ENCODE results near the gene RFLNA. TPM values are rescaled to one million over a fixed set of nuclear protein-coding genes. Genes with fewer than 3 reads are reported as not detected.
"Not testable (repeated sequence)": the region's sequence is repeated elsewhere in the genome, so short reads cannot be mapped to it uniquely, and the experiment has no call there.

RFLNA gene
- polyA plus RNA-seq, 1 donor: 6.1 TPM

GRCh38 chr12:124319368-124320050 lies 24.6 kb downstream of the RFLNA start:
- DNase-seq (ENCODE audit: low read depth): no peak

GRCh38 chr12:124321040-124321481 lies 26.2 kb downstream of the RFLNA start:
- no peak for DNase-seq (ENCODE audit: low read depth)

GRCh38 chr12:124321556-124322270 lies 26.8 kb downstream of the RFLNA start:
- DNase-seq (ENCODE audit: low read depth): no peak

DNA sequence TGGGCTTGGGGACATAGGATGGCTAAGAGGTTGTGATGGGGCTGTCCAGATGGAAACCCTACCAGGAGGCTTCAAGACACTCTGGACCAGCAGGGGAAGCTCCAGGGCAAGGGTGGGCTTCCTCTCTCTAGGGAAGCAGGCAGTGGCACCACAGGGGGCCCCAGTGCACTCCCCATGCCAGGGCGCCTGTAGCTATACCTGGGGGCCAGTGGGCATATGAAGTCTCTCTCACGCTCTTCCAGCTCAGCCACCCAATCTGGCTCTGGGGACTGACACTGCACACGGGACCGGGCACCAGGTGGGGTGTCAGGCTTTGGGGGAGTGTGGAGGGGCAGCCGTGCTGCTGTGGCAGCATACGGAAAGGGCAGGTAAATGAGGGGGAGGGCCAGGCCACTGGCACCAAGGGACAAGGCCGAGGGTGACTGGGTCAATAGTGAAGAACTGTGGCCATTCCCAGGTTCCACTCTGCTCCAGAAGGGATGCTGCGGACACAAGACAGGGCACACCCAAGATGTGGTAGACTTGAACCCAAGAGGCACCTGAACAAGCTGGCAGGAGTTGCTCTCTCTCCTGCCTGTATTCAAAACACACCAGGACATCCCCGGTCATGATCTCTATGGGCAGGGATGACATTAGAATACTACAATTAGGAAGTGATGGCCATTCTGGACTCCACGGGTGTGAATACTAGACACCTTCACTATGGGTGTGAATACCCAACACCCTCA lies 27.5 kb downstream of the RFLNA start:
- DNase-seq (ENCODE audit: low read depth): no peak

DNA sequence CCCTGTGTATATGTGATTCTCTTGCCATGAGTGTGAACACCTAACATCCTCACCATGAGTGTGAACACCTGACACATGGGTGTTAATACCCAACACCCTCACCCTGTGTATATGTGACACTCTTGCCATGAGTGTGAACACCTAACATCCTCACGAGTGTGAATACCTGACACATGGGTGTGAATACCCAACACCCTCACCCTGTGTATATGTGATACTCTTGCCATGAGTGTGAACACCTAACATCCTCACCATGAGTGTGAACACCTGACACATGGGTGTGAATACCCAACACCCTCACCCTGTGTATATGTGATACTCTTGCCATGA lies 28.1 kb downstream of the RFLNA start:
- not testable (repeated sequence) for DNase-seq (ENCODE audit: low read depth)

DNA sequence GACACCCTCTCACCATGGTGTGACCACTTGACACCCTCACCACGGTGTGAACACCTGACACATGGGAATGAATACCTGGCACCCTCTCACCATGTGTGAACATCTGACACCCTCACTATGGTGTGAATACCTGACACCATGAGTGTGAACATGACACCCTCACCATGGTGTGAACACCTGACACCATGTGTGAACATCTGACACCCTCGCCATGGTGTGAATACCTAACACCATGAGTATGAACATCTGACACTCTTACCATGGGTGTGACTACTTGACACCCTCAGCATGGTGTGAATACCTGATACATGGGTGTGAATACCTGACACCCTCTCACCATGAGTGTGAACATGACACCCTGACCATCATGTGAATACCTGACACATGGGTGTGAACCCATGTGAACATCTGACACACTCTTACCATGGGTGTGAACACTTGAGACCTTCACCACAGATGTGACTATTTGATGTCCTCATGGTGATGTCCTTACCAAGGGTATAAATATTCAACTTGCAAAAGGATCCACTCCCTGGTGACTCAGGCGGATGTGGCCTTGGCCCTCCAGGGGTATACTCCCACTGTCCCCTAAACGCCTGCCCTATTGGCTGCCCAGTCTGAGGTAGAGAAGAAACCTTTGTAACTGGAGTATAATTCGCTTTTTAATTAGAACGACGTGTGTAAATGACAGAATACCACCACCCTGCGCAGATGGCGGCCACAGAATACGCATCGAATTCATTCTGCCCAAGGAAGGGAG lies 29.1 kb downstream of the RFLNA start:
- no peak for DNase-seq (ENCODE audit: low read depth)

GRCh38 chr12:124324803-124325705 lies 30.2 kb downstream of the RFLNA start:
- DNase-seq (ENCODE audit: low read depth): no peak

DNA sequence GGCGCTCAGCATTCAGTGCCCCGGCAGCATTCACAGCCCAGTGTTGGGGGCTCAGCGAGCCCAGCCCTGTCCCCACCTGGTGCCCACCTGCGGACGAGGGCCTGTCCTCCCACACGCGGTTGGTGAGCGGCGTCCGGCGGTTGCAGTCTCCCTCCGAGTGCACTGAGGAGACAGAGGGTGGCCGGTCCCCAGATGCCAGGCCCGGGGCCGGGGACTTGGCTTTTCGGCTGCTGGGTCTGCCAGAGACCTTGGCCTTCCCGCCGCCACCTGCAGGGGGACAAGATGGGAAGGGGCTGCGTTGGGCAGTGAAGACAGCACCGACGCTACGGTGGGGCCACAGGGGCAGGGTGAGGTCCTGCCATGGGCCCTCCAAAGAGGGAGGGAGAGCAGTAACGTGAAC lies 31.2 kb downstream of the RFLNA start:
- DNase-seq (ENCODE audit: low read depth): no peak

DNA sequence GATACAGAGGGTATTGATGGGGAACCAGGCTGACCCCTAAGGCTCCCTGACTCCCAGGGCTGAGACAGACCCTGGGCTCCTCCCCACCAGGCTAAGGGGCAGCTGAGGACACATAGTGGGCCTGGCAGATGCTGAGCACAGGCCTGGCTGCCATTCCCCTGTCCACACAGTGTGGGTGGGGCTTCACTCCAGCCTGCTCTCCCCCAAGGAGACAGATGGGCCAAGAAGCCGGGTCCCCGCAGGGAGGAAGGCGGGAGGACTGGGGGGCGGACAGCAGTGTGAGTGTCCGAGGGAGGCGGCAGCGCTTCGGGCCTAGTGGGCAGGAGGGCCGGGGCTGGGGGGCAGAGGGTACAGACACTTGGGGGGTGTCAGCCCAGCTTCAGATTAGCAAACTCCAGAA lies 32.0 kb downstream of the RFLNA start:
- DNase-seq (ENCODE audit: low read depth): no peak

GRCh38 chr12:124327362-124328043 lies 32.6 kb downstream of the RFLNA start:
- no peak for DNase-seq (ENCODE audit: low read depth)

DNA sequence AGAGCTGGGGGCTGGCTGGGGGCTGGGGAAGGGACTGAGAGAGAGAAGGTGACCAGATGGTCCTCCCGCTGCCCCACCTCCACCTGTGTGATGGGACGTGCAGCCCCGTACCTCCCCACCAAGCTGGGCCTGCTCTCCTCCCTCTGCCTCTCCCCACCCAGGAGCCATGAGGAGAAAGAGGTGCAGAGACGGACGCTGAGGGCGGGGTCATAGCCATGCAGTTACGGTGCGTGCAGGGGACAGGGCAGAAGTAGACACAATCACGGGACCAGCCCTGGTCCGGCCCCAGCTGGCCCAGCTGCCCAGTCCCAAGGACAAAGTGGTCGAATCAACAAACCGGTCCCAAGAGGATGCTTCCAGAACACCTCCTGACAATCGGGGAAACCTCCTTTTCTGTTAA lies 33.2 kb downstream of the RFLNA start:
- DNase-seq (ENCODE audit: low read depth): no peak

DNA sequence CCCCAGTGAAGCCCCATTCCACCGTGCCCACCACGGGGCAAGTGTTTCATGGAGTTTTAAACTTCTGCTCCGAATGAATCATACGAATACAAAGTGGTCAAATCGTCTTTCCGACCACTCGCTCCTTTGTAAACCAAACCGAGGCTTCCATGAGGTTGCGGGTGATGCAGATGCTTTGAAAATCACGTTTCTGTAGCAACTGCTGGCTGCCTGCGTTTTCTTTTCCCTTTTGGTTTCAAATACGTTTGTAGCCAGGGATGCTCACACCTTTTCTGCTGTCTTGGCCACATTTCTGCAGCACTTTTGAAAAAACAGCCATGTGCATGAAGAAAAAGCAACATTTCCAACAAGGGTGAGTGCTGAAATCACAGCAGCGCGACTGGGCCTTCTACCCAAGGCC lies 33.7 kb downstream of the RFLNA start:
- DNase-seq (ENCODE audit: low read depth): no peak

DNA sequence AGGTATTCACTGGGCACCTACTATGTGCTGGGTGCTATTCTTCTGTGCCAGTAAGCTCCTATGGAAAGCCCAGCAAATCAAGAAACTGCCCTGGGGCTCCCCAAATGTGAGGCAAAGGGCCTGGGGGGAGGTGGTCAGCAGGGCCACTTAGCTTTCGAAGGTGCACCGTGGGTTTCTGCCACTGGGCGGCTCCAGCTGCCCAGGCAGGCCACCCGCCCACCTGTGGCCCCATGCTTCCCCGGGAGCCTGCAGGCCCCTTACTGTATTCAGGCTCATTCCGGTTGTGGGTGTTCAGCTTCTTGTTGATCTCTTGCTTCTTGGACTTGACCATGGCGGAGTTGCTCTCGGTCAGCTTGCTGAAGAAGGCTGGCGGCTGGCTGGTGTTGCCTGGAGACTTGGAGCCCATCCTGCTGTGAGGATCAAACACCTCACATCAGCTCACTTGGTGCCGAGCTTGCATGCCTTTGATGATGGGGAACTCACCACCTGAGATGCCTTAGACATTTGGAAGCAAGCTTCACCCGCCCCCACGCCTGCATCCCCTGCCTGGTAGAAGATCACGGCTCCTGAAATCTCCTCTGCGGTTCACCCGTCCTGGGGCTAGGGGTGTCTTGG lies 37.3 kb downstream of the RFLNA start:
- no peak for DNase-seq (ENCODE audit: low read depth)

DNA sequence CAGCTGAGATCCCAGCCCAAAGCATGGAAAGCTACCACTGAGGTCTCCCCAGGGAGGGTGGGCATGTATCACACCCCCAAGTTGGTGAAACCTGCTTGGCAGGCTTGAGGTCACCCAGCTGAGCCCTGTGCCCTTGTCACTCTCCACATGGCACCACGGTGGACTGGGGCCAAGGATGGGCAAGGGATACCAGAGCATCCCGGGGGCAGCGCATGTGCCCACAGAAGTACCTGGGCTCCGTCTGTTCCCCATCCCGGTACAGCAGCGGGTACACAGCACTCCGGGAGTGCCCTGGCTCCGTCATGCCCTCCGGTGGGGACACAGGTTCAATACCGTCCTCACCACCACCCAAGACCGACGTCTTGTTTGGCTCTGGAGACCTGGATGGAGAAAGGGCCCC lies 38.0 kb downstream of the RFLNA start:
- no peak for DNase-seq (ENCODE audit: low read depth)

DNA sequence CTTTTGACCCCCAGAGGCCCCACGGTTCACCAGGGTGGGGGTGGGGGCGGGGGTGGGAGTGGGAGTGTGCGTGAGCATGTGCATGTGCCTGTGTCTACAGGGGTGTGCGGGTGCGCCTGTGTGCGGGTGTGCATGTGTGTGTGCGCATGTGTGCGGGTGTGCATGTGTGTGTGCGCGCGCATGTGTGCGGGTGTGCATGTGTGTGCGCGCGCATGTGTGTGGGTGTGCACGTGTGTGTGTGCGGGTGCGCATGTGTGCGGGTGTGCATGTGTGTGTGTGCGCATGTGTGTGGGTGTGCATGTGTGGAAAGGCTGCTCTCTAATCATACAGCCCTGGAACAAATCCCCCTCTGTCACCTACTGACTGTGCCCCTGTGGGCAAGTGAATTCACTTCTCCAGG lies 38.8 kb downstream of the RFLNA start:
- no peak for DNase-seq (ENCODE audit: low read depth)

- DNase-seq (ENCODE audit: low read depth): no peak
Measured at GRCh38 chr12:124334266-124334665, 39.4 kb downstream of the RFLNA start.

DNA sequence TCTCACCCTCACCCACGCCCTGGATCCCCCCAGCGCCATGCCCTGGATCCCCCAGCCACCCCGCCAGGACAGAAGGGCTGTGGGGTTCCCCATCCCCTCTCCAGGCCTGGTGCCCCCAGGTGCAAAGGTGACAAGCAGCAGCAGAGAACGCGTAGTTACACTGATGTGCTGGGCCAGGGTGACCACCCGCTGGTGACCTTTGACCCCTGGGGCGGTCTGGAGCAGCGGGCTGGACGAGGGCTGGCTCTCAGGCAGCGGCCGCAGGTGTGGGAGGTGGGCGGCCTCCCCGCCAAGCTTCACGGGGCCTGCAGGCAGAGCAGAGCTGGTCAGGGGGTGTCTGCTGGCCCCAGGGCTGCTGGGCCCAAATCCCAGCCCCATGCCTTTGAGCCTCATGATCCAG lies 40.1 kb downstream of the RFLNA start:
- DNase-seq (ENCODE audit: low read depth): no peak

DNA sequence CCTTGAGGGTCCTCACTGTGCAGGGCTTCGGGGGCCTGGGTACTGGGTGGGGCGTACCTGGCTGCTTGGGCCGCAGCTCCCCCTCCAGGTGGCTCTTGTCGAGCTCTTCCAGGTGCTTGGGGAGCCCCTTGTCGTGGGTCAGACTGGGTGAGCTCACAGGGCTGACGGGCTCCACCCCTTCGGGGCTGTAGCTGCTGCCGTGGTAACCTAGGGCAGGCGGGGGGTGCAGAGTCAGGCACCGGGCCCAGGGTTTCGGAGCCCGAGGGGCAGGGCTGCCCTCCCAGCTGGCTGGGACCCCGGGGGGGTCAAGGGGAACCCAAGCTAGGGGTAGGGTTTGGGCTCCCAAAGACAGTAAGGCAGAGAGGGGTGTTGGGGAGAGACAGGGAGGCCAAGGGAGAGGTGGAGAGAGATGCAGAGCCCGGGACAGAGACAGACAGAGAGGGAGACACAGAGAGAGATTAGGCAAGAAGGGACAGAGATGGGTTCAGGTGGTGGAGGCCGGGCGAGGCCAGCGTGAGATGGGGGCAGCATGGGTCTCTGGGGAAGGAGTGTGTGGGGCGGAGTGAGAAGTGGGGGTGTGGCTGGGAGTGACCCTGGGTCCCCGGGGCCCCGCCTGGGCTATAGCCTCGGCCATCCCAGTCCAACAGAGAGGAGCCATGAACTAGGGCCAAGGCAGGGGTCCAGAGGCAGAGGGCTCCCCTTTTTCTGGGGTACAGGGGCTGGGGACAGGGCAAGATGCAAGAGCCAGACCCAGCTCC lies 40.7 kb downstream of the RFLNA start:
- DNase-seq (ENCODE audit: low read depth): no peak

DNA sequence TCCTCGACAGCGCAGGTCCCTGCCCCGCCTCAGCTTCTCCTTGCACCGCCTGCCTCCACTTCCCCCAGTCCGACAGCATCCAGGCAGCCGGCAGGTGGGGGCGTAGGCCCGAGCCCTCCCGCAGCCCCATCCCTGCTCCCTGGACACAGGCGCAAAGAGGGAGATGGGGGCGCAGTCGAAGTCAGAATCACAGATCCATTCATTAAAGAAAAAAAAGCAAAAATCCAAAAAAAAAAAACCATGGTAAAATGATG lies 41.2 kb downstream of the RFLNA start:
- no peak for DNase-seq (ENCODE audit: low read depth)

Data from forelimb muscle (tissue), 1 donor.